ENCODE measurements around the gene ACO1. TPM values are rescaled to one million over a fixed set of nuclear protein-coding genes. Genes with fewer than 3 reads are reported as not detected.

Gene ACO1
- total RNA-seq, 1 donor from 2014 or later = 33.7 TPM

DNA sequence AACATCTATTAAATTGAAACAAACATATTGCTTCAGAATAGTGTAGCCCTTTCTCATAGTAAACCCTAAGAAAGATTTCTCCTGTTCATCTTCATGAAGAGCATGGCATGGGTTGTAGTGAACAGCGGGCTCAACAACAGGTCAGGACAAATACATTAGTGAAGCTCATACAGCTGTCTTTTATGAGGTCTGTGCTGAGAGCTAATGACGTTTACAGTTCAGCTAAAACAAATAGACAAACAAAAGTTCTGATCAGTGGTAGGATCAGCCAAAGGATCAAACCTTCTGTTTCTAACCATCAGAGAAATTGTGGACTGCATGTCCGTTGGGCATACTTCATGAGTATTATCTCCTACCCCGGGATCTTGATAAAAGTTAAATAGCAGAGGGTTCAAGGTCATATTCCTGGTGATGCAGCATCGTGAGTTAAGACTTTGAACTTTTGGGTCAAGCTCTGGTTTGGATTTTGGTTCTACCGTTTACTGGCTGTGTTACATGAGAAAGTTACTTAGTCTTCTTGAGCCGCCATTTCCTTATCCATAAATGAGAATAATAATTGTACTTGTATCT, 37.9 kb downstream of the ACO1 start:
- Mint-ChIP-seq H3K27ac (ENCODE audit: unreplicated experiment) (no peak overlapping the region), H3K4me1 (no peaks in the 10 kb centered on the region), H3K36me3 (ENCODE audit: low read depth) (peaks cover 20% of the 10 kb centered on the region), H3K4me3 (no peak overlapping the region), H3K27me3 (ENCODE audit: low read depth) (no peaks in the 10 kb centered on the region), H3K9me3 (no peaks in the 10 kb centered on the region)
- TF ChIP-seq, protein P1, sequence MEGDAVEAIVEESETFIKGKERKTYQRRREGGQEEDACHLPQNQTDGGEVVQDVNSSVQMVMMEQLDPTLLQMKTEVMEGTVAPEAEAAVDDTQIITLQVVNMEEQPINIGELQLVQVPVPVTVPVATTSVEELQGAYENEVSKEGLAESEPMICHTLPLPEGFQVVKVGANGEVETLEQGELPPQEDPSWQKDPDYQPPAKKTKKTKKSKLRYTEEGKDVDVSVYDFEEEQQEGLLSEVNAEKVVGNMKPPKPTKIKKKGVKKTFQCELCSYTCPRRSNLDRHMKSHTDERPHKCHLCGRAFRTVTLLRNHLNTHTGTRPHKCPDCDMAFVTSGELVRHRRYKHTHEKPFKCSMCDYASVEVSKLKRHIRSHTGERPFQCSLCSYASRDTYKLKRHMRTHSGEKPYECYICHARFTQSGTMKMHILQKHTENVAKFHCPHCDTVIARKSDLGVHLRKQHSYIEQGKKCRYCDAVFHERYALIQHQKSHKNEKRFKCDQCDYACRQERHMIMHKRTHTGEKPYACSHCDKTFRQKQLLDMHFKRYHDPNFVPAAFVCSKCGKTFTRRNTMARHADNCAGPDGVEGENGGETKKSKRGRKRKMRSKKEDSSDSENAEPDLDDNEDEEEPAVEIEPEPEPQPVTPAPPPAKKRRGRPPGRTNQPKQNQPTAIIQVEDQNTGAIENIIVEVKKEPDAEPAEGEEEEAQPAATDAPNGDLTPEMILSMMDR (conservative IDR thresholded peaks at IDR 0.05) = no peak
- DNase-seq (ENCODE audit: low read depth, low spot score) = no peak

DNA sequence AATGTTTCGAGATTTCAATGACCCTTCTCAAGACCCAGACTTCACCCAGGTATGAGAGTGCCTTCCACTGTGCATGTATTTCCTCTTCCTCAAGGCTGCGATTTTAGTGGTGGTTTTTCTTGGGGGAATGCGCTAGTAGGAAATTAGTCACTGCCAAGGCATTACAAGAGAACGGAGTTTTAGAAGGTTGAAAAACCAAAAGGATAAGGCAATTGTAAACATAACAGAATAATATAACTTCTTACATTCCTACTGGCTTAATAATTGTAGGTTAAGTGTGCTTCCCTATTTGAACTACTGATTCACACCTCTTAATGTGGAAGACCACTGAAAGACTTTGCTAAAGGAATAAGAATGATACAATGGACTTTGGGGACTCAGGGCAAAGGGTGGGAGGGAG, 38.9 kb downstream of the ACO1 start:
- DNase-seq (ENCODE audit: low read depth, low spot score) = no peak
- H3K9me3 Mint-ChIP-seq = no peaks in the 10 kb centered on the region
- H3K27ac Mint-ChIP-seq (ENCODE audit: unreplicated experiment) = no peak overlapping the region
- no peak overlapping the region for H3K4me3 Mint-ChIP-seq
- H3K4me1 Mint-ChIP-seq = no peaks in the 10 kb centered on the region
- no peaks in the 10 kb centered on the region for H3K27me3 Mint-ChIP-seq (ENCODE audit: low read depth)
- TF ChIP-seq, protein P1 (conservative IDR thresholded peaks at IDR 0.05) = no peak
- peaks cover 17% of the 10 kb centered on the region for H3K36me3 Mint-ChIP-seq (ENCODE audit: low read depth)

DNA sequence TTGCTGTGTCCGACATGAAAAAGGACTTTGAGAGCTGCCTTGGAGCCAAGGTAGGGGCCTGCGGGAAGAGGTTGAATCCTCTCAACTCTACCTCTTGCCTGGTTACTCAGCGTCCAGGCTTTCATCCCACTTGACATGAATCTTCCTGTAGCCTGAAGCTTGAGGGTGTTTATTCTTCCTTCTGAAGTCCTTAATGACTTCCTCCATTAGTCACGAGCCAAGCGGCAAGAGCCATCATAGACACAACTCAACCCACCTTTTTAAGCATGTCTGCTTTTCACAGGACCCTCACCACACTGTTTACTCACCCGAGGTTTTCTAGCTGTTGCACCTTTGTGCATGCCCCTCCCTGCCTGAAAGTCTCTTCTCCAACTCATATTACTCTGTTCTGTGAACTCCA, 40.2 kb downstream of the ACO1 start:
- no peak overlapping the region for H3K27ac Mint-ChIP-seq (ENCODE audit: unreplicated experiment)
- H3K4me3 Mint-ChIP-seq = no peak overlapping the region
- no peaks in the 10 kb centered on the region for H3K27me3 Mint-ChIP-seq (ENCODE audit: low read depth)
- H3K36me3 Mint-ChIP-seq (ENCODE audit: low read depth) = peaks cover 15% of the 10 kb centered on the region
- no peak for DNase-seq (ENCODE audit: low read depth, low spot score)
- no peaks in the 10 kb centered on the region for H3K9me3 Mint-ChIP-seq
- TF ChIP-seq, protein P1 (conservative IDR thresholded peaks at IDR 0.05) = no peak
- H3K4me1 Mint-ChIP-seq = no peaks in the 10 kb centered on the region

DNA sequence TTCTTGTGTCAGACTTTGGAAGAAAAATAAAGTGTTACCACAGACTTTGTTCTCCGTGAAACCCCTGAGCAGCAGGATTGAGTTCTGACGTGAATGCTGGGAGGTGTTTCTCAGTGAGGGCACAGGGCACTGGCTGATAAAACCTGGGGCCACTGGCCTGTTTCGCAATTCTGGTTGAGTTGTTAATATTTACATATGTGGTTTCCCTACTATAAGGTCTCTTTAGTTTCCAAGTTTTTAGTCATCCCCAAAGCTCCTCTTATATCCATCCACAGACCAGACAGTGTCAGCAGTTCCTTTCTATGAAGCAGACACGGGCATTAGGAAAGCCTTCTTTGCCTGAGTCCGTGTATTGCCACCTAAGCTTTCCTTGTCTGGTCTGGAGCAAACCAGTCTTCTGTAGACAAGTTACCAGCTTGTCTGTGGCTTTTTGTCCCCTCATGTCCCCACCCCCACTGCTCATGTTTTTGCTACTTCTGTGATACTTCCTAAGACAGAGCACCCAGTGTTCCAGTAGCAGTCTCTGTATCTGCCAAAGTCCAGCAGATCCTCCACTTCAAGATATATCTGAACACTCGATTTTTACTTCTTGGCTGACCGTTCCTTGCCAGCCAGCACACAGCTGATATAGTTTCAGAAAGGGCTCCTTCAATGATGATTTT, 42.0 kb downstream of the ACO1 start:
- Mint-ChIP-seq H3K4me1 (no peaks in the 10 kb centered on the region), H3K27me3 (ENCODE audit: low read depth) (no peaks in the 10 kb centered on the region), H3K27ac (ENCODE audit: unreplicated experiment) (peak overlapping the region; percentile 88), H3K9me3 (no peaks in the 10 kb centered on the region), H3K36me3 (ENCODE audit: low read depth) (peaks cover 17% of the 10 kb centered on the region), H3K4me3 (no peak overlapping the region)
- TF ChIP-seq, protein P1 (conservative IDR thresholded peaks at IDR 0.05) = no peak
- DNase-seq (ENCODE audit: low read depth, low spot score) = no peak

DNA sequence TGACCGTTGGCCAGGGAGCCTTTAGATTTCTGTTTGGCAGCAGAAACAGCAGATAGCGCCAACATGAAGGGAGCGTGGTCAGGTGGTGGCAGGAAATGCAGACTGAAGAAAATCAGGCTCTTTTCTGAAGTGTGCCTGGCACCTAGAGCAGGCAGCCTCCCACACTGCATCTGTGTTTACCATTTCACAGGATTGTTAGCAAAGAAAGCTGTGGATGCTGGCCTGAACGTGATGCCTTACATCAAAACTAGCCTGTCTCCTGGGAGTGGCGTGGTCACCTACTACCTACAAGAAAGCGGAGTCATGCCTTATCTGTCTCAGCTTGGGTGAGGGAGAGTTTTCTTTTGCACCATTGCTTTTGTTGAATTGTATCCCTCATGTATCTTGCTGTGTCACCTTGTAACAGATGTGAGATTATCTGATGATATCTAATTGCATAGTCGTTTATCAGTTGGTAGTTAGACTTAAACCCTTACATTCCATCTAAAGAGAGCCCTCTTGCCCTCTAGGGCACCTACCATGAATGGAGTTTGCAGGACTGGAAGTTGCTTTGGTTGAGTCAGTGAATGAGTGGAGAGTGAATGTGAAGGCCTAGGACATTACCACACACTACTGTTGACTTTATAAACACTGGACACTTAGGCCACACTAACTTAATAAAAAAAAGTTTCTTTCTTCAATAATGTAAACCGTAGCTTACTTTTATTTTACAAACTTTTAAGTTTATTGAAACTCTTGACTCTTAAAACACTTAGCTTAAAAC, 42.8 kb downstream of the ACO1 start:
- Mint-ChIP-seq H3K9me3 (no peaks in the 10 kb centered on the region), H3K4me1 (no peaks in the 10 kb centered on the region), H3K27me3 (ENCODE audit: low read depth) (no peaks in the 10 kb centered on the region), H3K27ac (ENCODE audit: unreplicated experiment) (no peak overlapping the region), H3K4me3 (no peak overlapping the region), H3K36me3 (ENCODE audit: low read depth) (peaks cover 14% of the 10 kb centered on the region)
- TF ChIP-seq, protein P1 (conservative IDR thresholded peaks at IDR 0.05) = no peak
- no peak for DNase-seq (ENCODE audit: low read depth, low spot score)

All from neural crest cell (in vitro differentiated cells).